IMR-90 (cell line): ENCODE measurements around the gene TEX2. TPM values are rescaled to one million over a fixed set of nuclear protein-coding genes. Genes with fewer than 3 reads are reported as not detected.

ENCODE experiments used
- ATAC-seq: fragments of 200-7000 bp; cut with Tn5 transposase; 2 replicates; pipeline ENCODE4 v1.9.1; 2020; ENCODE audit warnings: low read depth, mild to moderate bottlenecking, moderate library complexity
- BruUV-seq: library from RNA; stranded (reverse); fragments of 400-500 nt; replicated peaks from 2 replicates; lab custom pipeline; 2021; lab: Mats Ljungman, UMichigan
- CTCF ChIA-PET: fragments of 300-600 bp; formaldehyde crosslinking; extraction: SDS; loops from one replicate; lab custom pipeline; 2021; ENCODE audit warnings: antibody characterized with exemption; lab: Yijun Ruan, JAX
- POLR2A ChIA-PET: fragments of 300-600 bp; sonication (Branson Sonifier 250); formaldehyde crosslinking; loops from one replicate; lab custom pipeline; 2022; ENCODE audit warnings: antibody characterized with exemption; ENCODE audit not compliant: unreplicated experiment; lab: Charles Lee
- DNase-seq: peaks from one replicate; pipeline ENCODE4 v3.0.0; 2013
- H2AFZ ChIP-seq: replicated peaks from 2 replicates; pipeline ENCODE3; 2013; ENCODE audit warnings: low read length, mild to moderate bottlenecking; ENCODE audit not compliant: poor library complexity
- H2AK5ac ChIP-seq: 2 replicates; pipeline ENCODE4 v1.6.1; 2013; ENCODE audit warnings: low read depth, low read length, inconsistent platforms
- H2AK9ac ChIP-seq: replicated peaks from 2 replicates; pipeline ENCODE3; 2013; ENCODE audit warnings: mild to moderate bottlenecking, low read depth, low read length, moderate library complexity; ENCODE audit not compliant: poor library complexity
- H2BK120ac ChIP-seq: 2 replicates; pipeline ENCODE4 v1.6.1; 2013; ENCODE audit warnings: low read depth, low read length, inconsistent platforms
- H2BK15ac ChIP-seq: 3 replicates; pipeline ENCODE4 v1.6.1; 2013; ENCODE audit warnings: low read depth, low read length, inconsistent platforms
- H2BK20ac ChIP-seq: 2 replicates; pipeline ENCODE4 v1.6.1; 2013; ENCODE audit warnings: low read depth, mild to moderate bottlenecking, inconsistent platforms, low read length, moderate library complexity
- H2BK5ac ChIP-seq: 2 replicates; pipeline ENCODE4 v1.6.1; 2013; ENCODE audit warnings: mild to moderate bottlenecking, low read depth, low read length, inconsistent platforms; ENCODE audit not compliant: poor library complexity, severe bottlenecking
- H3K14ac ChIP-seq: replicated peaks from 2 replicates; pipeline ENCODE4 v1.6.1; 2013; ENCODE audit warnings: low read depth, low read length, inconsistent platforms
- H3K18ac ChIP-seq: 2 replicates; pipeline ENCODE4 v1.6.1; 2013; ENCODE audit warnings: low read depth, low read length, control low read depth
- H3K23ac ChIP-seq: 2 replicates; pipeline ENCODE4 v1.6.1; 2013; ENCODE audit warnings: low read depth, low read length, inconsistent platforms
- H3K27ac ChIP-seq: 2 replicates; pipeline ENCODE4 v1.5.1; 2013; ENCODE audit warnings: mild to moderate bottlenecking, control low read depth, low read length; ENCODE audit not compliant: insufficient read depth
- H3K27me3 ChIP-seq: 2 replicates; pipeline ENCODE4 v1.6.1; 2013; ENCODE audit warnings: low read length; ENCODE audit not compliant: control insufficient read depth, insufficient read depth
- H3K36me3 ChIP-seq: 2 replicates; pipeline ENCODE4 v1.6.1; 2013; ENCODE audit warnings: low read length, mixed read lengths; ENCODE audit not compliant: control insufficient read depth, insufficient read depth
- H3K4ac ChIP-seq: 2 replicates; pipeline ENCODE4 v1.6.1; 2013; ENCODE audit warnings: low read depth, low read length, inconsistent platforms
- H3K4me1 ChIP-seq: 2 replicates; pipeline ENCODE4 v1.6.1; 2013; ENCODE audit warnings: low read length, mixed read lengths; ENCODE audit not compliant: control insufficient read depth, insufficient read depth
- H3K4me2 ChIP-seq: 2 replicates; pipeline ENCODE4 v1.6.1; 2013; ENCODE audit warnings: low read depth, mild to moderate bottlenecking, control low read depth, low read length, moderate library complexity
- H3K4me3 ChIP-seq: 2 replicates; pipeline ENCODE4 v1.5.1; 2013; ENCODE audit warnings: low read depth, mild to moderate bottlenecking, control low read depth, low read length, moderate library complexity; ENCODE audit not compliant: insufficient read depth
- H3K56ac ChIP-seq: 2 replicates; pipeline ENCODE4 v1.6.1; 2013; ENCODE audit warnings: low read length, inconsistent platforms; ENCODE audit not compliant: insufficient read depth; ENCODE audit errors: extremely low read depth
- H3K79me1 ChIP-seq, 2 experiments: 2 replicates each; pipeline ENCODE4 v1.6.1; 2013; ENCODE audit warnings: low read length in 2 of 2, inconsistent platforms in 1 of 2, low read depth in 1 of 2
- H3K9ac ChIP-seq: 2 replicates; pipeline ENCODE4 v1.6.1; 2013; ENCODE audit warnings: low read depth, low read length, control low read depth
- H3K9me1 ChIP-seq: 2 replicates; pipeline ENCODE4 v1.6.1; 2013; ENCODE audit warnings: low read length, inconsistent platforms; ENCODE audit not compliant: insufficient read depth
- H3K9me3 ChIP-seq: 2 replicates; pipeline ENCODE4 v1.6.1; 2013; ENCODE audit warnings: low read length; ENCODE audit not compliant: control insufficient read depth, insufficient read depth
- H4K20me1 ChIP-seq: 2 replicates; pipeline ENCODE4 v1.6.1; 2013; ENCODE audit warnings: low read length, inconsistent platforms; ENCODE audit not compliant: insufficient read depth
- H4K5ac ChIP-seq: 2 replicates; pipeline ENCODE4 v1.6.1; 2013; ENCODE audit warnings: mild to moderate bottlenecking, low read depth, low read length, control low read depth
- H4K8ac ChIP-seq, 2 experiments: 2 replicates each; pipeline ENCODE4 v1.6.1; 2013; ENCODE audit warnings: low read depth in 2 of 2, low read length in 2 of 2, control low read depth in 1 of 2, inconsistent platforms in 1 of 2
- H4K91ac ChIP-seq: 2 replicates; pipeline ENCODE4 v1.6.1; 2013; ENCODE audit warnings: low read depth, low read length, inconsistent platforms; ENCODE audit not compliant: insufficient read depth
- CHD1 ChIP-seq: IDR thresholded peaks from 2 replicates; pipeline ENCODE4 v1.6.1; 2012; ENCODE audit warnings: low read depth, low read length, improper control_type of control experiment
- WGBS, 2 experiments: methylation state at CpG; one replicate each; pipeline versions ENCODE4 v1.1.5 to v1.1.7; 2013; ENCODE audit warnings: missing lambda C conversion rate in 2 of 2; ENCODE audit not compliant: insufficient read length in 1 of 2; ENCODE audit errors: extremely low coverage in 2 of 2; 5-methylcytosine and 5-hydroxymethylcytosine counted together
- dilution Hi-C: fragments of 300-500 bp; cut with HindIII; formaldehyde crosslinking; loops from one replicate; pipeline ENCODE4 v1.14.3; 2018; ENCODE audit warnings: low sequenced_read_pairs; ENCODE audit not compliant: unreplicated experiment
- in situ Hi-C: fragments of 300-500 bp; cut with MboI; formaldehyde crosslinking; loops from 3 replicates; pipeline ENCODE4 v1.14.3; 2019; ENCODE audit warnings: low sequenced_read_pairs, inconsistent platforms, mixed read lengths
- intact Hi-C: fragments of 100-400 bp; cut with micrococcal nuclease; formaldehyde crosslinking; loops from 2 replicates; pipeline ENCODE4 v1.10.0; 2022
- polyA plus RNA-seq, 3 experiments: library from polyadenylated mRNA; depleted of rRNA; stranded (reverse); fragments of >200 nt; gene quantifications; 2 replicates each; pipeline ENCODE4 v1.2.3, GENCODE V29; 2012; ENCODE audit warnings: low replicate concordance in 1 of 3
- total RNA-seq: library from RNA; depleted of rRNA; stranded (reverse); fragments of >200 nt; gene quantifications from 2 replicates; pipeline ENCODE4 v1.2.3, GENCODE V29; 2012
- TF ChIP-seq, protein P1 (sequence below): fragments of 150-350 bp; IDR thresholded peaks from 2 replicates; pipeline ENCODE4 v1.6.1; 2017; ENCODE audit warnings: mild to moderate bottlenecking, antibody characterized with exemption, low read length, low read depth
- TF ChIP-seq, protein P2 (sequence below): fragments of 150-350 bp; IDR thresholded peaks from 2 replicates; pipeline ENCODE4 v1.6.1; 2016; ENCODE audit warnings: low read depth, mild to moderate bottlenecking, low read length, moderate library complexity, borderline replicate concordance

Gene TEX2
- total and polyA plus RNA-seq, 2 of the 4 experiments (the other 2 are of a cell fraction) = 18.2 to 21.9 TPM

DNA sequence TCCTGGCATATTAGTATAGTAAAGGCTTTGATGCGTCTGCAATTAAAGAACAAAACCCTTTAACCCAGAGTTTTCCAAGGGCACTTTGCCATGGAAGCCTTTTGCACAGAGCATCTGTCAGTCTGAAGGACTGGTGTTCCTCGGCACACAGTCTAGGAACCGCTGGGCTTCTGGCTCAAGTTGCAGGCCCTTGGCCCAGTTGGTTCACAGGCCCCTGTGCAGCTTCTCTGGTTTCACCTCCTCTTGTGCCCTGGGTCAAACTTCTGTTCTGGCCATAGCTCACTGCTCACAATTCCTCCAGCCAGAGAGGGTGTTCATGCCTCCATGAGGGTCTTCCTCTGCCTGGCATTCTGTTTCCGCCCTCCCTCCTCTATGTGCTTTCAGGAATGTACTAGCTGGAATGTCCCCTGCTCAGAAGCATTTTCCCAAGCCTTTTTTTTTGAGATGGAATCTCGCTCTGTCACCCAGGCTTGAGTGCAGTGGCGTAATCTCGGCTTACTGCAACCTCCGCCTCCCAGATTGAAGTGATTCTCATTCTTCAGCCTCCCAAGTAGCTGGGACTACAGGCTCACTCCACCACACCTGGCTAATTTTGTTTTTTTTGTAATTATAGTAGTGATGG lies 34.5 kb upstream of the TEX2 start:
- Histone ChIP-seq H3K23ac (no peak overlapping the region), H2BK15ac (no peak overlapping the region)
- DNase-seq = no peak

More for the DNA sequence above, 34.5 kb upstream of the TEX2 start:
- H3K4me2 ChIP-seq = no peak overlapping the region
- ChIA-PET CTCF (interaction anchor here (0.6 to 2.1 kb wide), 2 partner anchors 121 to 153 kb away, joined by 5 to 7 read pairs; no protein-coding TSS in a partner anchor), POLR2A (no interaction called here)
- no peaks in the 10 kb centered on the region for H4K20me1 ChIP-seq
- no peaks in the 10 kb centered on the region for H3K9me1 ChIP-seq
- H3K56ac ChIP-seq = no peak overlapping the region
- no peak overlapping the region for H4K8ac ChIP-seq
- no peak overlapping the region for H3K27ac ChIP-seq
- 74% methylated on average over 4 of the region's 8 CpGs; no CpG with 5 or more reads in 1 of the 2 experiments for WGBS, 2 experiments
- BruUV-seq = no TSS peak
- H3K27me3 ChIP-seq = peaks cover 32% of the 10 kb centered on the region
- no peak overlapping the region for H3K14ac ChIP-seq
- H3K36me3 ChIP-seq = no peaks in the 10 kb centered on the region
- no peak overlapping the region for H2BK20ac ChIP-seq
- peaks cover 3% of the 10 kb centered on the region for H3K4me1 ChIP-seq
- no peak overlapping the region for H2AK5ac ChIP-seq
- ATAC-seq = no peak
- H2BK5ac ChIP-seq = no peak overlapping the region
- H2AK9ac ChIP-seq = no peak overlapping the region
- no peak overlapping the region for H2AFZ ChIP-seq
- H2BK120ac ChIP-seq = no peak overlapping the region
- no peak overlapping the region for H4K91ac ChIP-seq
- no peaks in the 10 kb centered on the region for H3K79me1 ChIP-seq
- H3K4me3 ChIP-seq = no peak overlapping the region
- no peak overlapping the region for H3K4ac ChIP-seq
- no peak overlapping the region for H4K5ac ChIP-seq
- dilution Hi-C loops = no loop called here
- H3K9ac ChIP-seq = no peak overlapping the region
- H3K18ac ChIP-seq = no peak overlapping the region
- intact Hi-C loops = no loop called here
- in situ Hi-C loops = no loop called here
- no peak for TF ChIP-seq CHD1
- TF ChIP-seq, protein P1, sequence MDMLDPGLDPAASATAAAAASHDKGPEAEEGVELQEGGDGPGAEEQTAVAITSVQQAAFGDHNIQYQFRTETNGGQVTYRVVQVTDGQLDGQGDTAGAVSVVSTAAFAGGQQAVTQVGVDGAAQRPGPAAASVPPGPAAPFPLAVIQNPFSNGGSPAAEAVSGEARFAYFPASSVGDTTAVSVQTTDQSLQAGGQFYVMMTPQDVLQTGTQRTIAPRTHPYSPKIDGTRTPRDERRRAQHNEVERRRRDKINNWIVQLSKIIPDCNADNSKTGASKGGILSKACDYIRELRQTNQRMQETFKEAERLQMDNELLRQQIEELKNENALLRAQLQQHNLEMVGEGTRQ = no peak
- TF ChIP-seq, protein P2, sequence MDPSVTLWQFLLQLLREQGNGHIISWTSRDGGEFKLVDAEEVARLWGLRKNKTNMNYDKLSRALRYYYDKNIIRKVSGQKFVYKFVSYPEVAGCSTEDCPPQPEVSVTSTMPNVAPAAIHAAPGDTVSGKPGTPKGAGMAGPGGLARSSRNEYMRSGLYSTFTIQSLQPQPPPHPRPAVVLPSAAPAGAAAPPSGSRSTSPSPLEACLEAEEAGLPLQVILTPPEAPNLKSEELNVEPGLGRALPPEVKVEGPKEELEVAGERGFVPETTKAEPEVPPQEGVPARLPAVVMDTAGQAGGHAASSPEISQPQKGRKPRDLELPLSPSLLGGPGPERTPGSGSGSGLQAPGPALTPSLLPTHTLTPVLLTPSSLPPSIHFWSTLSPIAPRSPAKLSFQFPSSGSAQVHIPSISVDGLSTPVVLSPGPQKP = no peak
- H3K9me3 ChIP-seq = no peaks in the 10 kb centered on the region
